DMS153 treated with DMSO at 0.1 percent for 48 hours (cell line): ENCODE data around the gene TDRD1.

Experiments used
- DNase-seq: peaks from one replicate; lab custom pipeline; 2025; ENCODE audit not compliant: unreplicated experiment; lab: John Stamatoyannopoulos, UW

Gene TDRD1

GRCh38 chr10:114228156-114228555 is 49.0 kb downstream of the TDRD1 start:
- DNase-seq, result no peak

- DNase-seq, result no peak
Measured at GRCh38 chr10:114232561-114233176, 53.5 kb downstream of the TDRD1 start.

- DNase-seq, result no peak
Measured at GRCh38 chr10:114233482-114233881, 54.3 kb downstream of the TDRD1 start.

GRCh38 chr10:114234132-114234531 is 55.0 kb downstream of the TDRD1 start:
- no peak for DNase-seq

DNA sequence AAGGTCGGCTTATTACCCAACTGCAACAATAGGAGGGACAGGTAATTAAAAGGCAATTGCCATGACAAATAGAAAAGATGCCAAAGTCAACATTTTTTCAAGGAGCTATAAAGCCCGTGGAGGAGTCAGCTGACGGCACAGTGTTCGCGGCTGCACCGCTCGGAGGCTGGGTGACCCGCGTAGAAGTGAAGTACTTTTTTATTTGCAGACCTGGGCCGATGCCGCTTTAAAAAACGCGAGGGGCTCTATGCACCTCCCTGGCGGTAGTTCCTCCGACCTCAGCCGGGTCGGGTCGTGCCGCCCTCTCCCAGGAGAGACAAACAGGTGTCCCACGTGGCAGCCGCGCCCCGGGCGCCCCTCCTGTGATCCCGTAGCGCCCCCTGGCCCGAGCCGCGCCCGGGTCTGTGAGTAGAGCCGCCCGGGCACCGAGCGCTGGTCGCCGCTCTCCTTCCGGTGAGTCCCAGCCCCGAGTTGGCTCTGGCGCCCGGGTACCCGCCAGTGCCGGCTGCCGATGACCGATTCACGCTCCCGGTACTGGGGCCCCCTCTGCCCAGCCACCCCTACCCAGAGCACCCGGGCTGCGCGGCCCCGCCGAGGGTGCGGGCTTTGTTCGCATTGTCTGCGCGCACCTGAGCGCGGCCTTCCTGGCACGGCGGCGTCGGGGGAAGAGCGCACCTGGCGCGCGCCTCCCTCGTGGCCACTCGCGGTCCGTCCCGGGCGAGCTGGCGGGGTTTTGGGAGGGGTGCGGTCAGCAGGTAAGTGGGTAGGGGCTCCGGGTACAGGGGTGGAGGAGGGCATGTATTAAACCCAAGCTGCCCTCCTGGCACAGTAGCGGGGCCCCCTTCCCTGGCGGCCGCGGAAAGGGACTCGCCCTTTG is 60.2 kb downstream of the TDRD1 start, which contains the start of gene VWA2:
VWA2 (plus strand) TSS at position 138 of the 877 bp plus-strand sequence. CDS start 9,460 bp downstream, outside the sequence.
- DNase-seq, result peak; percentile 79

- DNase-seq, result no peak
Measured at GRCh38 chr10:114239994-114240345, 60.8 kb downstream of the TDRD1 start.

- DNase-seq, result no peak
Measured at GRCh38 chr10:114242235-114242634, 63.1 kb downstream of the TDRD1 start.

- DNase-seq, result no peak
Measured at GRCh38 chr10:114243661-114244060, 64.5 kb downstream of the TDRD1 start.

DNA sequence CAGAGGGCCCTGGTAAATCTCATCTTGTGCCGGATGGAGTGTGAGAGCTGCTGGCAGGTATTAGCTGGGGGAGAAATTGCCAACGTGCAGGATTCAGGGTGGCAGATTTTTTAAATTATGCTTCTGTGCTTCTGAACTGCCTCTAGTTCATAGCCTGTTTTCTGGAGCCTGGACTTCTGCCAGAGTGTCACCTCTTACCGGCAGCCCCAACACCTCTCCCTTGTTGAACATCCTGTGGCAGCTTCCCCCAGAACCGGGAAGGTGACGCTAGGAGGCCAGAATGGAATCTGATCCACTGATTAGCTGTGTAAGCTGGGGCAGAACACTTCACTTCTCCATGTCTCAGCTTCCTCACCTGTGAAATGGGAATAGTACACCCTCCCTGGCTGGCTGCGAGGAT is 65.0 kb downstream of the TDRD1 start:
- DNase-seq, result no peak

DNA sequence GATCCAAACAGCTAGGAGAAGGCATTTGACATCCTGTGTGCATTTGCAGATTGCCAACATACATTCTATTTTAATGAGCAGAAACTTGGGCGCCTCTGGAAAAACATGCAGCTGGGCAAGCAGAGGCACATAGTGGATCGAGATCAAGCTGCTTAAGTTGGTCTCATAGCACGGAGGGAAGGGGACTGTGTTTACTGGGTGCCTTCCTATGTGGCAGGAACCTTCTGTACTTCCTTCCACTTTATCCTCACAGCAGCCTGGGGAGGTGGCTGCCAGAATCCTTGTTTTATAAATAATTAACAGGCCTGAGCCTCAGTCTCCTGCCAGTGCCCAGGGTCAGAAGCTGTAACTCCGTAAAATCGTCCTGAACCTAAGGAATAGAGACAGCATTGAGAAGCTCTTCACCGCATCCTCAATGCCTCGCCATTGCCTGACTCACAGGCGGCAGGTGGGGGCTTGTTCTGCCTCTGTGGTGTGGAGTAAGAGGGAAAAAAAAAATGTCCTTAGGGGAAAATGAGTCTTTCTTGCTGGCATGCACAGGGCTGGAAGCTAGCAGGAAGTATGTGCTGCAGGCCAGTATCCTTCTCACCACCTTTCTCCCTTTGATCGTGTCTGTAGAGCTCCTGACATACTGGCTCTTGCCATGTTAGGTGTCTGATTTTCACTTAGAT is 66.1 kb downstream of the TDRD1 start:
- no peak for DNase-seq

DNA sequence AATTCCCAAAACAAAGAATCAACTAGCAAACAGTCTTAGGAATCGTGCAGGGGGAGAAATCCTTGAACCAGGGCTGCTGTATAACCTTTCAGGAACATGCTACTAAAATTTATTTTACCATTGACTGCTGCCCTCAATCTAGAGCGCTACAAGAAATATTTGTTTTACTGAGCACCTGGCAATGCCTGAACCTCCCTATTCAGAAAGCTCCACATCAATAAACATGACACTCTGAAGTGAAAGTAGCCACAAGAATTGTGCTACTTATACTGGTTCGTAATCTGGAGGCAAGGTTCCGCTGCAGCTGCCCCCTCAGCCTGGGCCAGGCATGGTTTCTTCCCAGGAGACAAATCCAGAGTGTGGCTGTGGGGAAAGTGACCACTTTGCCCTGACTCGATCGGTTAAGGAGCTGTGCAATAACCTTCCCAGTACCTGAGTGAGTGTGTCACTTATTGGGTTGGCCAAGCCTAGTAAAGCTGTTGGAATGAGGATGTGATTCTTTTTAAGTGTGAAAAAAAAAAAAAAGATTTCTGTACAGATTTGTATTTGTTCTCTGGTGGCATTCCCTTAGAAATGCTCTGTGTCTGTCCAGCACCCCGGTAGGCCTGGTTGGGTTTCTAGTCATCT is 67.6 kb downstream of the TDRD1 start:
- DNase-seq, result no peak

DNA sequence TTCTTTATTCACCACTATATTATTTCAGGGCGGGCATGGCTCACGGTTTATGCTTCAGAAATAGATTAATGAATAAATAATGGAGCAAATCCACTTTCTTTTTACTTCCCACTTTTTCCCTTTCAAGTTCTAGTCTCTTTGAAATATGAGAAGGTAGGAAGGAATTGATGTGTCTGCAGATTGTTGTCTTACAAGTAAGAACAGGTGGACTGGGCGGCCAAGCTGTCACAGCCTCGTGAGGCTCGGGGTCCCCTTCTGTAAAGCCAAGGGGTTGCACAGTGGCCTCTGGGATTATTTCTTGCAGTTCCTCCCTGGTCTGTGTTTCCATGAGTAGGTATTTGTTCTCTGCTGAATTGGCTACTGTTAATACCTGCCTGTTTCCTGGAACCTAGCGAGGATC is 71.1 kb downstream of the TDRD1 start:
- no peak for DNase-seq

DNA sequence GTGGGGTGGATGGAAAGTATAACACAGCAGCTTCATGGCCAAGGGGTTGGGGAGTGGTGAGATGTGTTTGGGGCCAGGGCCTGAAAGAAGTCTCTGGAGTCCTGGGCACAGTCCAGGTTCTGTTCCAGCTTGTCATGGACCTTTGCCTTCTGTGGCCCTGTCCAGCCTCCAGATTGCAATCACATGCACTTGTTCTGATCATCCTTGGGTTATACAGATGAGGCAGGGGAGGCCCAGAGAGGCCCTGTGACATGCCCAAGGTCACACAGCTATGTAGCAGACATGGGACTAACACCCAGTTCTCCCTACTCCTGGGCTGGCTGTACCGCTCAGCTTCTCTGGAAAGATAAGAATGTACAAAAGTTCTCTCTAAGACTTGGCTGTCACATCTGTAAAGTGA is 71.6 kb downstream of the TDRD1 start:
- no peak for DNase-seq

- no peak for DNase-seq
Measured at GRCh38 chr10:114252092-114252491, 72.9 kb downstream of the TDRD1 start.

DNA sequence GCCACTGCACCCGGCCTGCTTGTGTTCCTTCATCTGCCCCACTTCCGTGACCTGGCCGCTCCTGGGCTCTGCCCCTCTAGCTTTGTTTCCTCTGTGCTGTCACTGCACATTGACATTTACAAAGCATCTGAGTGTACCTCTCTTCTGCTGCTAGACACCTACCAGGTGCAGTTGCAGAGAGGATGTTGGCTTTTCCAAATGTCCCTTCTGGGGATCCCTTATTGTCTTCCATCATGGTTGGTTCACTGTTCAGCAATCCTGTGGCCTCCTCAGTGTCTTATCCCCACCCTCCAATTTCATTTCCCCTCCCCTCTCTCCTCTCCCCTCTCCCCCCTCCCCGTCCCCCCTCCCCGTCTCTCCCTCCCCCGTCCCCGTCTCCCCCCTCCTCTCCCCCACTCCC is 73.7 kb downstream of the TDRD1 start:
- no peak for DNase-seq

DNA sequence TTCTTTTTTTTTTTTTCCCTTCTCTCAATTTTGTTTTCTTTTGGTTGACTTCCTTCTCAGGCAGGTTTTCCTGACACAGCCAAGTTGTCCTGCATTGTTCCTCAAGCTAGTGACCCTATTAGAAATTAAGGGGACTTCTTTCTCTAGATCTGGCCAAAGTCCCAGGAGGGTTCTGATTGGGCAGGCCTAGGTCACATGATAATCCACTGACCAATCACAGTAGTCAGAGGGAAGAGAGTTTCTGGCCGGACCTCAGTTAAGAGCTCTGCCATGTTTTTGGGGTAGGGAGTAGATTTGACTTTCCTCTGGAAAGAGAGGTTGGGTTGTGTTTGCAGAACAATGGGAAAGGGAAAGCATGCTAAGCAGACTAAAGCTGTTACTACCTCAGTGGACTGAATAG is 76.1 kb downstream of the TDRD1 start:
- DNase-seq, result no peak

- no peak for DNase-seq
Measured at GRCh38 chr10:114256008-114256765, 77.0 kb downstream of the TDRD1 start.

DNA sequence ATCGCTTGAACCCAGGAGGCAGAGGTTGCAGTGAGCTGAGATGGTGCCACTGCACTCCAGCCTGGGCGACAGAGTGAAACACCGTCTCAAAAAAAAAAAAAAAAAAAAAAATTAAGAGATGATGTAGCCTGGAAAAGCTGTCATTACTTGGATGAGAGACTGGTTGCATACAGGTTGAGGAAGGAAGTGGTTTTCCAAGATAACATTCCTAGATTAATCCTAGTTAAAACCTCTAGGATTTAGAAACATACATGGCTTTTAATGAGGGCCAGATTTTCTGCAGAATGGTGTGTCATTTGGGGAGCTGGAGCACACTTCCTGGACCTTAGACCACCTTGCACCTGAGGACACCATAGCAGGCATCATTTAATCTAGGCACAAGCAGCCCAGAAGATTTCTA is 77.7 kb downstream of the TDRD1 start:
- no peak for DNase-seq

GRCh38 chr10:114257498-114257897 is 78.3 kb downstream of the TDRD1 start:
- no peak for DNase-seq

GRCh38 chr10:114258274-114258840 is 79.2 kb downstream of the TDRD1 start:
- no peak for DNase-seq
